Measurements from ENCODE around the gene GPR179.

GPR179 gene

DNA sequence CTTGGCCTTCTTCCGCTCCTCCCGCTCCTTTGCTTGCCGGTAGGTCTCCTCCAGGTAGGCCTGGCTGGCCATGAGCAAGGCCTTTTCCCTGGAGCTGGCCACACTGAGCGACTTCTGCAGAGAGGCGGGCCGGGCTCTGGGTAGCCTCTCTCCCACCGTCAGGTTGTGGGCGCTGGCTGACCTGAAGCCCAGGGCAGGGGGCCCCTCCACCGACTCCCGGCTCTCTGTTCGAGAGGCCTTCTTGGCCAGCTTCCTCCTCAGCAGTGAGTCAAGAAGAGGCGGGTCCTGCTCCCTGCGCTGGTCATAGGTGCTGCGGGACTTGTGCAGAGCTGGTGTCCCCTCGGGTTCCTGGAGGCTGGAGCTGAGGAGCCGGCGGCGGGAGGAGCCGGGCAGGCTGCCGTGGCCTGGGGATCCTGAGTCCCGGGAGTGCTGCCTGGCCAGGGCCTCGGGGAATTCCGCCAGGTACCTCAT is 12.8 kb downstream of the GPR179 start:
- H3K27ac Mint-ChIP-seq: no peak overlapping the region
- H3K9me3 Mint-ChIP-seq: no peaks in the 10 kb centered on the region
- no peak for ATAC-seq
- H3K4me1 Mint-ChIP-seq: peaks cover 2% of the 10 kb centered on the region
- no peaks in the 10 kb centered on the region for H3K36me3 Mint-ChIP-seq
- peaks cover 69% of the 10 kb centered on the region for H3K27me3 Mint-ChIP-seq
- no peak overlapping the region for H3K4me3 Mint-ChIP-seq

DNA sequence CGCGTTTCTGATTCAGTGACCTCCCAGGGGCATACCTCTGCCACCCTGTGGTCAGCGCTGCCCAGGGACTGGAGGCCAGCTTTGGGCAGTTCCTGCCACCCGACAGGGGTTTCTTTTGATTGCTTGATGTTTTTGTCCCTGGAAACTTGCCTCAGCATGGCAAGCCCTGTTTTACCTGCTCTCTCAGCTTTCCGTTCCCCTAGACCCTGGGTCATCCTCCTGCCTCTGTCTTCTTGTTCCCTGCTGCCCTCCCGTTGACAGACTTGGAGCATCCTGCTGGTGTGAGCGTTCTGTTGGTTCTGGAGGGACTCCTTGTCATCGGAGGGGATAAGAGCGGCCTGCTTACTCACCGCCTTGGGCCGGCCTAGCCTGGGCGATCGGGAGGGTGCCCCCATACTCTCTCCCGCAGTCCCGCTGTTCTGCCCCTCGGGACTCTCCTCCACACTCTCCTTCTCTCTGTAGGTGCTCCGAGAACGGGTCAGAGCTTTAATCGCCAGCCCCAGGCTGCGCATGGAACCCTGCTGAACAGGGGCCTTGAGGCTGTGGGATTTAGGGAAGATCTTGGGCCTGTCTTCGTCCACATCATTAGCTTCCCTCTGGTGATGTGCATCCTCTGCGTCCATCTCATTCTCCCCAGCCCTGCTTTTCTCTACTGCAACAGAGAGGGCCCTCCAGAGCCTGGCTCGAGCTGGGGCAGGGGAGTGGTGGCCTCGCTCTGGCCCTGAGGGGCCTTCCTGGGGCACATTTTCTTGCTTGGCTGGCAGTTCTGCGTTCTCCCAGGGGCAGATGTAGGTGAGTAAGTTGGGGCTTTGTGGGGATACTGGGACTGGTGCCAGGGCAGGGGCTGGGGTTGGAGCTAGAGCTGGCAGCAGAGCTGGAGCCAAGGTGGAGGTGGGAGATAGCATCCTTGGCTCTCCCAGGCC is 13.7 kb downstream of the GPR179 start:
- H3K27me3 Mint-ChIP-seq: peaks cover 67% of the 10 kb centered on the region
- H3K4me1 Mint-ChIP-seq: peaks cover 11% of the 10 kb centered on the region
- no peak for ATAC-seq
- no peak overlapping the region for H3K27ac Mint-ChIP-seq
- no peaks in the 10 kb centered on the region for H3K9me3 Mint-ChIP-seq
- no peak overlapping the region for H3K4me3 Mint-ChIP-seq
- no peaks in the 10 kb centered on the region for H3K36me3 Mint-ChIP-seq

DNA sequence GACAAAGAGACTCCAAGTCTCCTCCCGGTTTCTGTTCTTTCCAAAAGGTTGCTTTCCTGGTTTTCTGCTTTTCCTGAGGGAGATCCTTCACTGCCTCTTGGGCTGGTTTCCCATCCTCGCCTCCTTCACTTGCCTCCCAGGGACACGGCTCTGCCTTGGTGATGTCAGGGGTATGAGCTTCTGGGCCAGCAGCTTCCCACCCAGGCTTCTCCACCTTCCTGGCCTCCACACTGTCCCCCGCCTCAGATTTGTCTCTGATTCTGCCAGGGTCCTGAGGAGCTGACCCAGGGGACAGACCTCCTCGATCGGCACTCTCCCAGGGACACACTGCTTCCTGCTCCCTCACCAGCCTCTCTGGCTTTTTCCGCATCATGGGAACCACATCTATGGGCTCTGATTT is 14.5 kb downstream of the GPR179 start:
- Mint-ChIP-seq H3K27ac (no peak overlapping the region), H3K4me3 (no peak overlapping the region), H3K36me3 (no peaks in the 10 kb centered on the region), H3K4me1 (peaks cover 11% of the 10 kb centered on the region), H3K27me3 (peaks cover 59% of the 10 kb centered on the region), H3K9me3 (no peaks in the 10 kb centered on the region)
- ATAC-seq: no peak

DNA sequence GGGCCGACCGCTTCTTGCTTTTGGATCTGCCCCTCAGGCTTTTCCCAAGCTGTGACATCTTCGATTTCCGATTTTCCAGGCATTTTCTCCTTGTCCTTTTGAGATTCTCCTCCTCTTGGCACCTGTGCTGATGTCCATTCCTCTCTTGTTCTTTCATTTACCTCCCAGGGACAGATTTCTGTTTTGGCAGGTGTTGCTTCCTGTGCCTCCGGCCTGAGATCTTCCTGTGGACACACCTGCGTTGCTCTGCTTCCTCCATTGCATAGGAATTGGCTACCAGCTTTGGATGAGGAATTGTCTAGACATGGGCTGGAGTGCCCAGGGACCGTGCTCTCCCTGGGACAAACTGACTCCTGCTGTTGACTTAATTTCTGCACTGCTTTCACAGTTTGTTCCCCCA is 15.1 kb downstream of the GPR179 start:
- Mint-ChIP-seq H3K36me3 (no peaks in the 10 kb centered on the region), H3K4me1 (peaks cover 11% of the 10 kb centered on the region), H3K27ac (no peak overlapping the region), H3K27me3 (peaks cover 52% of the 10 kb centered on the region), H3K9me3 (no peaks in the 10 kb centered on the region), H3K4me3 (no peak overlapping the region)
- no peak for ATAC-seq

DNA sequence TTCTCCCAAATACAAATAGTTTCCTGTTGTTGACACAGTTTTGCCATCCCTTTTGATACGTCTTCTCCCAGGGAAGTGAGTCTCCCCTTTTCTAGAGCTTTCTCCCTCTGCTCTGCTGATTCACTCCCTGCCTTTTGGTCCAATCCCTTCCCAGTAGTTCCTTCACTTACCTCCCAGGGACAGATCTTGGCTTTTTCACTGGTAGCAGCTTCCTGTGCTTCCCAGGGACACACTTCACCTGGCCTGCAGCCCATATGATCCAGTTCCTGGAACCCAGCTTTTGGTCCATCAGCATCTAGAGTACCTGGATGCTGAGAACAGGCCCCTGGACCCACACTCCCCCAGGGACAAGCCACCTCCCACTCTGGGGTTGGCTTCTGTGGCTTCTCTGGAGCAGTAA is 15.8 kb downstream of the GPR179 start:
- peaks cover 45% of the 10 kb centered on the region for H3K27me3 Mint-ChIP-seq
- no peak overlapping the region for H3K4me3 Mint-ChIP-seq
- peaks cover 3% of the 10 kb centered on the region for H3K36me3 Mint-ChIP-seq

DNA sequence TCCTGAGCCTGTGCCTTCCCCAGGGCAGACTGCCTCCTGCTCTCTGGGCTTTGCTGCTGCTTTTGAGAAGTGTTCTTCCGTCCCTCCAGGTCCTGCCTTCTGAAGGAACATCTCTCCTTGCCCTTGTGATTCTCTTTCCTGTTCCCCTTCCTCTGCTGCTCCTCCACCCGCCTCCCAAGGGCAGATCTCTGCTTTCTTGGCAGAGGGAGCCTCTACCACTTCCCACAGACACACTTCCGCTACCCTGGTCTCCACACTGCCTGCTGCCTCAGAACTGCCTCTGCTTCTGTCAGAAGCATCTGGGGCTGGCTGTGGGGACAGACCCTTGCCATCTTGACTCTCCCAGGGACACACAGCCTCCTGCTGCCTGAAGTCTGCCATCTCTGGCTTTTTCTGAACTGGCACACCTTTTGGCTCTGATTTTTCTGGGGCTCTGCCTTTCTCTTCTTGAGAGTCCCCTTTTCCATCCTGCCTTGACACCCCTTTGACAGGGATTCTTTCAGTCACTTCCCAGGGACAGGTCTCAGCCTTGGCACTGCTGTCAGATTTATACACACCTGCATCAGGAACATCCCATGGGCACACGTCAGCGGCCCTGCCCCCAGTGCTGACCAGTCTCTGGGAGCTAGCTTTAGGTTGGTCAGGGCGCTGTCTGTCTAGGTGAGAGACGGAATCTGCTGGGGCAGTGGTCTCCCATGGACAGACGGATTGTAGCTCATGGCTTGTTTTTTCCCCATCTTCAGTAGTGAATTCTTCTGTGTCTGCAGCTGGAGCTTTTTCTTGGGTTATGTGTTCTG is 16.6 kb downstream of the GPR179 start:
- H3K27ac Mint-ChIP-seq: no peak overlapping the region
- H3K27me3 Mint-ChIP-seq: peaks cover 41% of the 10 kb centered on the region
- peaks cover 7% of the 10 kb centered on the region for H3K36me3 Mint-ChIP-seq
- no peak overlapping the region for H3K4me3 Mint-ChIP-seq
- no peaks in the 10 kb centered on the region for H3K9me3 Mint-ChIP-seq
- no peak for ATAC-seq
- H3K4me1 Mint-ChIP-seq: peaks cover 11% of the 10 kb centered on the region

More for the DNA sequence above, 15.8 kb downstream of the GPR179 start:
- Mint-ChIP-seq H3K9me3 (no peaks in the 10 kb centered on the region), H3K27ac (no peak overlapping the region), H3K4me1 (peaks cover 11% of the 10 kb centered on the region)
- no peak for ATAC-seq

DNA sequence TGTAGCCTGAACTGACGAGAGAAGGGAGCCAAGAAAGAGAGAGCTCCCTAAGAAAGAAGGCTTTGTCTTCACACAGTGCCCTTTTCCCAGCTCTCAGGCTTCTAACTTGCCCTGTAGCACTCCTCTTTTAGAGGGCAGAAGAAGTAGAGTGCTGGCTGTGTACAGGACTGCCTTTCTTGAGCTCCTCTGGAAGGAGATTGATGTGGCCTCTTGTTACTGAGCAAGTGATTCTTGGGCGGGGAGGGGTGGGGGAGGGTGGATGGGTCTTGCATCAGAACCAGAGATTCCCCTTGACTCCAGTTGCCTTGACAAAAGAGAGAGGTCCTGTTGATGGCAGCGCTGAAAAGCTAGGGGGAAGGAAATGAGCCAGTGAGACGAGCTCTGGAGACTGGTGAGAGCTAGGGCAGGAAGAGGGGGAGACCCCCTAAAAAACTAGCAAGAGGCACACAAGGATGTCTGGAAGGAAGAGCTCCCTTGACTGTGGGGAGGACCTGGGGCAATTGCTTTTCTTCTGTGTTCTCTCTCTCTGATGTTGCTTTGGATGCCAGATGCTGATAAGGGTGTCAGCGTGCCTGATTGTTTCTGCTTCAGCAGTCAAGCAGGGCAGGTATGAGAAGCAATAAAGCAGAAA is 18.4 kb downstream of the GPR179 start:
- Mint-ChIP-seq H3K4me1 (peaks cover 11% of the 10 kb centered on the region), H3K36me3 (peaks cover 15% of the 10 kb centered on the region), H3K9me3 (no peaks in the 10 kb centered on the region), H3K27me3 (peaks cover 25% of the 10 kb centered on the region), H3K4me3 (no peak overlapping the region), H3K27ac (no peak overlapping the region)
- ATAC-seq: no peak

DNA sequence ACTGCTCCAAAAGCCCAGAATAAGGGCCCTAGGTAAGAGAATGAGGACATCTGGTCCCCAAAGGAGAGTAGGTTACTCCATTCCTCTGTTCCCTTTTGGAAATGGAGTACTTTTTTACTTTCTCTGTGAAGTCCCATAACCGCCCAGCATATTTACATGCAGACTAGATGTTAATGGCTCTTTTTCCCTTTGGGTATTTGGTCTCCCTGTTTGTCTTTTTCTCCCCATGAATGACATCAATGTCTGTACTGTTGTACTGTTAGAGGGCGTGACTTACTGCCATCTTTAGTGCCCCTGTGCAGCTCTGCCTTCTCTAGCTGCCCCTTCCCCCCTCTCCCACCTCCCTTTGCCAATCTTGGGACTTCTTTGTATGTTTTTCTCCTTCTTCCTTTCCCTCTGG is 19.0 kb downstream of the GPR179 start:
- H3K36me3 Mint-ChIP-seq: peaks cover 15% of the 10 kb centered on the region
- no peak for ATAC-seq
- no peak overlapping the region for H3K4me3 Mint-ChIP-seq
- H3K27ac Mint-ChIP-seq: no peak overlapping the region
- H3K27me3 Mint-ChIP-seq: peaks cover 20% of the 10 kb centered on the region
- H3K4me1 Mint-ChIP-seq: peaks cover 11% of the 10 kb centered on the region
- no peaks in the 10 kb centered on the region for H3K9me3 Mint-ChIP-seq

DNA sequence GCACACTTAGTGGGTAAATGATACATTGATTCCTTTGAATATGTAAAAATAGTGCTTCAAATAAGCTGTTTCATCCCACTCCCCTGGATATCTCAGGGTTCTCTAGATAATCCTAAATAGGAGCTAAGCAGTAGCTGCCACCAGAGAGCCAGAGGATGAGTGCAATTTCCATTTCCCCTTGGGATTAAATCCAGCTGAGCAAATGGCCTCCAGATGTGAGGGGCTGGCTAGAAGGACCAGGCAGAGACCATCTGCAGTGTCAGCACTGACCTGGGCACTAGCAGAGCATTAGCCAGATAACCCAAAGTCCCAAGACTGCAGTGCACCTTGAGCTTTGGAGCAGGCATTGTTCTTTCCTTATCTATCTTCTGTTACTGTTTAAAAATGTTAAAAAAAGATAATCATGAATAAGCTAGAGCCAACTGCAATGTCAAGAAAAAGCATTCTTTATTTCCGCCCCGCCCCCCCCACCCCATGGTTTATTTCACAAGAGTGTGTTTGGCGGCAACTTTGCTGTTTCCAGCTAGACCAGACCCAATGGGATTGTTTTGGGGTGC is 19.5 kb downstream of the GPR179 start:
- peaks cover 11% of the 10 kb centered on the region for H3K4me1 Mint-ChIP-seq
- no peak for ATAC-seq
- H3K9me3 Mint-ChIP-seq: no peaks in the 10 kb centered on the region
- H3K4me3 Mint-ChIP-seq: no peak overlapping the region
- H3K27ac Mint-ChIP-seq: no peak overlapping the region
- H3K27me3 Mint-ChIP-seq: peaks cover 14% of the 10 kb centered on the region
- H3K36me3 Mint-ChIP-seq: peaks cover 19% of the 10 kb centered on the region

DNA sequence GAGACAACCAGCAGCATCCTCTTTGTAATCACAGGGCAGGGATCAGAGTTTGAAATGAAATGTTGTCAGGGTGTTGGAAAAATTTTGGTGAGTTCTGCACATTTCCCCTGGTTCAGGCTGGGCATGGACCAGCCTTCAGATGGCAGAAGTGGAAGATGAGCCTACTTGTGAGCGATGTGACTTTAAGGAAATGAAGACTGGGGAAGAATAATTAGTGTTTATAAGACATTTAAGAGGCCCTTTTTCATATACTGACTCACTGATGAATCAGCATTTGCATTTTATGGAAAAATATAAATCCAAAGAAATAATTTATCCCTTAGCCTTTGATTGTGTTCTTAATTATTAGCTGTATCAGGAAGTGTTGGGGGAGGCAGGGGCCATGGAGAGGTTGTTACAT is 20.9 kb downstream of the GPR179 start:
- Mint-ChIP-seq H3K9me3 (no peaks in the 10 kb centered on the region), H3K4me3 (no peak overlapping the region), H3K4me1 (peaks cover 11% of the 10 kb centered on the region), H3K27ac (no peak overlapping the region), H3K36me3 (peaks cover 26% of the 10 kb centered on the region), H3K27me3 (peaks cover 1% of the 10 kb centered on the region)
- ATAC-seq: no peak

DNA sequence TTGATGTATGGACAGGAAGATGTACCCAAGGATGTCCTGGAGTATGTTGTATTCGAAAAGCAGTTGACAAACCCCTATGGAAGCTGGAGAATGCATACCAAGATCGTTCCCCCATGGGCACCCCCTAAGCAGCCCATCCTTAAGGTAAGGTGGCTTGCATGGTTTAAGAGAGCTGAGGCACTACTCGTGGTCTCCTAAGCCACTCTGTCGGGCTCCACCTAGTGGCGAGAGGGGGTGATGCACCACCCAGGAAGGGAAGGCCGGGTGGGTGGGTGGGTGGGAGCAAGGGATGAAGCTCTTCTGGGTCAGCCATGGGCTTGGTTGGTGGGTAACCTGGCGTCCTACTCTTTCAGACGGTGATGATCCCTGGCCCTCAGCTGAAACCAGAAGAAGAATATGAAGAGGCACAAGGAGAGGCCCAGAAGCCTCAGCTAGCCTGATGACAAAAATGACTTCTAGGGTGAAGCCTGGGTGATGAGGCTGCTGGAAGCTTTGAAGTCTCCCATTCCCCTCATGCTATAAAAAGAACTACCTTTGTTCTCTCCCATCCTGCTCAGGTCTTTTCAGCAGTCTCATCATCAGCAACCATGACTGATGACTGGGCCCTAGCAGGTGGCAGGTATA is 21.5 kb downstream of the GPR179 start:
- Mint-ChIP-seq H3K36me3 (peaks cover 26% of the 10 kb centered on the region), H3K27me3 (no peaks in the 10 kb centered on the region), H3K9me3 (no peaks in the 10 kb centered on the region), H3K4me3 (no peak overlapping the region), H3K27ac (no peak overlapping the region), H3K4me1 (peaks cover 11% of the 10 kb centered on the region)
- peak; percentile 75 for ATAC-seq

DNA sequence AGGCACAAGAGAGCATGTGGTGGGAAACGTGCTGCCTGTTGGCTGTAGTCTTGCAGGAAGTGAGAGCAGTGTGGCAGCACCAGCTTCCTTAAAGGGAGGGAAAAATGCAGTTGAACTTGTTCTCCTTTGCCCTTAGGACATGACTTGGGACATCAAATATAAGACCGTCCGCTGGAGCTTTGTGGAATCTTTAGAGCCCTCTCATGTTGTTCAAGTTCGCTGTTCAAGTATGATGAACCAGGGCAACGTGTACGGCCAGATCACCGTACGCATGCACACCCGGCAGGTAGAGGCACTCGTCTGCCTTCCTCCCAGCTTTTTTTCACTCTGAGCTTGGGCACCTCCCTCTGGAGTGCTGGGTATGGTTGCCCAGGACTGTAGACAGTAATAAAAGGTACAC is 23.3 kb downstream of the GPR179 start:
- Mint-ChIP-seq H3K9me3 (no peaks in the 10 kb centered on the region), H3K4me3 (no peak overlapping the region), H3K27ac (no peak overlapping the region), H3K4me1 (peaks cover 4% of the 10 kb centered on the region), H3K27me3 (no peaks in the 10 kb centered on the region), H3K36me3 (peaks cover 35% of the 10 kb centered on the region)
- no peak for ATAC-seq

DNA sequence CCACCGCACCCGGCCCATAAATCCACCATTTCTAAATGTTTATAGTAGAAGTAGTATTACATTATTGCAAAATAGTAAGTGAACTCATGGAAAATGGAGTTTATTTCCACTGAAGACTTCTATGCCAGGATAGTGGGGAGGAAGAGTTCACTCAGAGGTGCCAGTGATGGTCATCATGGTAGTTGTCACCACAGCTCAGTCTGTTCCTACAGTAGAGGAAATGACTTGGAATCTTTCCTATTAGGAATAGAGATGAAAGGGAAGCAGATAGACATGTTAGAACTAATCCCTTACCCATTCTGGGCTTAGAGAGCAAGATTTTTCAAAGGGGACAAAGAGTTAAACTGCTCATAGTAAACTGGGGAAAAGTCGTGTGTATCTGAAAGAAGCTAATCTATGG is 26.7 kb downstream of the GPR179 start:
- Mint-ChIP-seq H3K4me1 (no peaks in the 10 kb centered on the region), H3K9me3 (no peaks in the 10 kb centered on the region), H3K36me3 (peaks cover 34% of the 10 kb centered on the region), H3K4me3 (no peak overlapping the region), H3K27ac (no peak overlapping the region), H3K27me3 (no peaks in the 10 kb centered on the region)
- ATAC-seq: no peak

DNA sequence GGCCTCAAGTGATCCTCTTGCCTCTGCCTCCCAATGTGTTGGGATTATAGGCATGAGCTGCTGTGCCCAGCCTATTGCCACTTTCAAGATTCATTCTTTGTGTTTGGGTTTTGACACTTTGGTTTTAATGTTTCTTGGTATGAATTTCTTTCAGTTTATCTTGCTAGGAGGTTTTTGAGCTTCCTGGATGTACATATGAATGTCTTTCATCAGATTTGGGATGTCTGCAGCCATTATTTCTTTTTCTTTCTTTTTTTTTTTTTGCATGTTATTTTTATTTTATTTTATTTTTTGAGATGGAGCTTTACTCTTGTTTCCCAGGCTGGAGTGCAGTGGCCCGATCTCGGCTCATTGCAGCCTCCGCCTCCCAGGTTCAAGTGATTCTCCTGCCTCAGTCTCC is 28.3 kb downstream of the GPR179 start:
- no peaks in the 10 kb centered on the region for H3K27me3 Mint-ChIP-seq
- no peaks in the 10 kb centered on the region for H3K4me1 Mint-ChIP-seq
- ATAC-seq: no peak
- no peak overlapping the region for H3K27ac Mint-ChIP-seq
- no peaks in the 10 kb centered on the region for H3K9me3 Mint-ChIP-seq
- H3K4me3 Mint-ChIP-seq: no peak overlapping the region
- H3K36me3 Mint-ChIP-seq: peaks cover 32% of the 10 kb centered on the region
